ENCODE measurements around the gene TXNDC5. TPM values are rescaled to one million over a fixed set of nuclear protein-coding genes. Genes with fewer than 3 reads are reported as not detected.

The TXNDC5 gene
- total RNA-seq, 3 donors from 2014 or later = 59.1 to 122 (median 59.3) TPM

GRCh38 chr6:7954477-7955200 is 44.1 kb upstream of the TXNDC5 start:
- intact Hi-C loops (cut with DNase I, micrococcal nuclease) = no loop called here
- DNase-seq (no peak), ATAC-seq (no peak)
- Histone ChIP-seq H3K9me3 (no peaks in the 10 kb centered on the region), H3K4me3 (no peak overlapping the region), H3K4me1 (ENCODE audit: low read depth) (no peaks in the 10 kb centered on the region), H3K36me3 (ENCODE audit: low read depth) (no peaks in the 10 kb centered on the region)
- no peak for TF ChIP-seq CTCF (IDR thresholded peaks at IDR 0.05)

- no peak for ATAC-seq
- Histone ChIP-seq H3K36me3 (ENCODE audit: low read depth) (no peaks in the 10 kb centered on the region), H3K4me3 (no peak overlapping the region), H3K4me1 (ENCODE audit: low read depth) (no peaks in the 10 kb centered on the region), H3K9me3 (no peaks in the 10 kb centered on the region)
- TF ChIP-seq CTCF (IDR thresholded peaks at IDR 0.05) = no peak
- intact Hi-C loops (cut with DNase I, micrococcal nuclease) = no loop called here
- DNase-seq = no peak
Observed at GRCh38 chr6:7953753-7954152, 43.2 kb upstream of the TXNDC5 start.

GRCh38 chr6:7939864-7940228 is 29.3 kb upstream of the TXNDC5 start:
- intact Hi-C loops (cut with DNase I, micrococcal nuclease) = no loop called here
- TF ChIP-seq CTCF (IDR thresholded peaks at IDR 0.05) = no peak
- no peak overlapping the region for H3K4me3 ChIP-seq
- no peak for DNase-seq
- no peak for ATAC-seq
- no peaks in the 10 kb centered on the region for H3K36me3 ChIP-seq (ENCODE audit: low read depth)
- H3K4me1 ChIP-seq (ENCODE audit: low read depth) = no peaks in the 10 kb centered on the region
- H3K9me3 ChIP-seq = no peaks in the 10 kb centered on the region

GRCh38 chr6:7939184-7939863 is 28.7 kb upstream of the TXNDC5 start:
- intact Hi-C loops (cut with DNase I, micrococcal nuclease) = no loop called here
- no peak for ATAC-seq

GRCh38 chr6:7938562-7939183 is 28.1 kb upstream of the TXNDC5 start:
- Histone ChIP-seq H3K9me3 (no peaks in the 10 kb centered on the region), H3K4me1 (ENCODE audit: low read depth) (no peaks in the 10 kb centered on the region), H3K4me3 (no peak overlapping the region), H3K36me3 (ENCODE audit: low read depth) (no peaks in the 10 kb centered on the region)
- ATAC-seq (no peak), DNase-seq (no peak)
- TF ChIP-seq CTCF (IDR thresholded peaks at IDR 0.05) = no peak
- intact Hi-C loops (cut with DNase I, micrococcal nuclease) = no loop called here

More at GRCh38 chr6:7939184-7939863, 28.7 kb upstream of the TXNDC5 start:
- Histone ChIP-seq H3K4me1 (ENCODE audit: low read depth) (no peaks in the 10 kb centered on the region), H3K9me3 (no peaks in the 10 kb centered on the region), H3K4me3 (no peak overlapping the region), H3K36me3 (ENCODE audit: low read depth) (no peaks in the 10 kb centered on the region)
- no peak for DNase-seq
- TF ChIP-seq CTCF (IDR thresholded peaks at IDR 0.05) = no peak

All from mucosa of descending colon (tissue), 3 donors.